GM19324 (cell line): ENCODE data around the gene TMEM255B.

Source experiments
- ATAC-seq: cut with Tn5 transposase; IDR thresholded peaks from one replicate; pipeline ENCODE4 v1.9.1; 2021; ENCODE audit warnings: mild to moderate bottlenecking, moderate library complexity; ENCODE audit not compliant: unreplicated experiment, low FRiP score

TMEM255B gene

GRCh38 chr13:113855012-113855921 lies 96.2 kb downstream of the TMEM255B start:
- ATAC-seq: no peak

DNA sequence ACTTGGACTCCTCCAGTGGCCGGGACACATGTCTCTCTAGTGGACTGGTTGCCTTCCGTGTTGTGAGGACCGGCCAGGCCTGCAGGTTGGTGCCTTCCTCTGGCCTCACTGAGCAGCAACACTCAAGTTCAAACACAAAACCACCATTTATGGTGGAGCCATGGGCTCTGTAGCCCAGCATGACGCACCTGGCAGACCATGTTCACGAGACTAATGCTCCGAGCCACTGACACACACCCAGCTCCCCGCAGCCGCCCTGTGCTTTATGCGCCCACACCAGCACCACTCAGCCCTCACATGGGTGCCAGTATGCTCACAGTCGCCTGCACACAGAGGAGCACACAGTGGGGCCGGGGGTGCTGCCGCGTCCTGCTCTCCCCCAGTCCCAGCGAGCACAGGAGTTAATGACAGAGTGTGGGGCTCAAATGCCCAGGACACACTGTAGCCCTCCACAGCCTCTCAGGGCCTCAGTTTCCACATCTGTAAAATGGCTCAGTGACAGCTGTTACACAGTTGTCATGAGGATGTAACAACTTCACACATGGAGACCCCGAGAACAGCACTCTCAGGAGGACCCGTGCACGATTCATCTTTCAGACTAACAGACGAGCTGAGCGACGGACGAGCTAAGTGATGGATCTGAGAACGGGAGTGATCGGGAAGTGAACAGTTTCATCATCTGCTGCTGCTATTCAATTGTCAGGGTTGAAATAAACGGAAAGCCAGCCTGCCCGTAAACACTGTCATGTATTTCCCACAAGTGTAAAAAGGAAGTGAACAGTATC lies 97.1 kb downstream of the TMEM255B start:
- ATAC-seq: no peak

GRCh38 chr13:113856716-113857065 lies 97.7 kb downstream of the TMEM255B start:
- no peak for ATAC-seq

DNA sequence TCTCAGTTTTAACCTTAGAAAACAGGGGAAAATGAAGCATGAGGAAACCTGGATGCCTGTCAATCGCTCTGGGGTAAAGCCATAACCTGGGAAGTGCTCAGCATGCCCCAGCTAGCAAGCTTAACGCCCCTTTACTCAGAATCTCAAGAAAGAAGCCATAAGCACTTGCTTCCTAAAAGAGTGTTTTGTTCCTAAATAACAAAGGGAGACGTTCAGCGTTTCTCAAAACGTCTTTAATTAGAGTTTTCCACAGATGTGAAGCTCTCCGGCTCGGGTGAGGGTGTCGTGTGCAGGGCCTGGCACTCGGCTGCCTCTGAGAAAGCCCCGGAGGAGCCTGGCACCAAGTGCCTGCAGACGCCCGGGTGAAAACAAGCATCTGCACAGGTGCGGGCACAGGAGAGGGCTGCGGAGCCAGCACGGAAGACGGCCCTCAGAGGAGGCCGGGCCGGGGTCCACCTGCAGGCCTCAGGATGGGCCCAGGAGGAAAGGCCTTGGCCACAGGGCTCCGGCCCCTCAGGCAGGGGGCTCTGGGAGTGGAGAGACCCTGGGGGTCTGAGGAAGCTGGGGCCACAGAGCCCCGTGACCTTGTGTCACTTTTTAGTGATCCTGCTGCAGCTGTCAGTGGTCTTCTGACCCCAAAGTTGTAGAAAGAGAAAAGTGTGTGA lies 98.6 kb downstream of the TMEM255B start:
- ATAC-seq: no peak

GRCh38 chr13:113859311-113860050 lies 100.5 kb downstream of the TMEM255B start:
- no peak for ATAC-seq

- no peak for ATAC-seq
These were observed 101.1 kb downstream of the TMEM255B start for GRCh38 chr13:113860051-113860664.

GRCh38 chr13:113860665-113861432 lies 101.8 kb downstream of the TMEM255B start:
- ATAC-seq: no peak

DNA sequence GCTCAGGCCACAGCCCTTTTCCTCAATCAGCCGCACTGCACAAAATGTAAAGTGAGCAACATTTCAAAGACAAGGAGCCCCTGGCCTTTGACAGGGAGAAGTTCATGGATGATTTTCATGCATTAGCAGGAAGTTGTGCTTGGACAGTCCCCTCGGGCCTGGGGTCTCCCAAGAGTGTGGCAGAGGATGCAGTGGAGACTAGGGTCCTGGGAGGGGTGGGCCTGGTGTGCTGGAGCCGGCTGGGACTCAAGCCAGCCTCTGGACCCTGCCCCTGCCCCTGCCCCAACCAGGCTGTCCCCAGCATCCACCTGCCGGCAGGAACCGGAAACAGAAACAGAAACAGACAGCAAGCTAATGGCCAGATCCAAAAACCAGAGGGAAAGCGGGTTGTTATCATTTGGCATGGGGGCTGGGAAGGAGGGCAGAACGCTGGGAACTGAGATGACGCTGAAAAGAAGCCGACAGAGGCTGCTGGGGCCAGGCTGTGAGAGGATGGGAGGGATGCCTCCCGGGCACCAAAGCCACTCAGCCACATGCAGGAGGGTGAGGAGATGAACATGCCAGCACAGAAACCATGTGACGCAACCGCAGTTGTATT lies 102.5 kb downstream of the TMEM255B start:
- no peak for ATAC-seq

DNA sequence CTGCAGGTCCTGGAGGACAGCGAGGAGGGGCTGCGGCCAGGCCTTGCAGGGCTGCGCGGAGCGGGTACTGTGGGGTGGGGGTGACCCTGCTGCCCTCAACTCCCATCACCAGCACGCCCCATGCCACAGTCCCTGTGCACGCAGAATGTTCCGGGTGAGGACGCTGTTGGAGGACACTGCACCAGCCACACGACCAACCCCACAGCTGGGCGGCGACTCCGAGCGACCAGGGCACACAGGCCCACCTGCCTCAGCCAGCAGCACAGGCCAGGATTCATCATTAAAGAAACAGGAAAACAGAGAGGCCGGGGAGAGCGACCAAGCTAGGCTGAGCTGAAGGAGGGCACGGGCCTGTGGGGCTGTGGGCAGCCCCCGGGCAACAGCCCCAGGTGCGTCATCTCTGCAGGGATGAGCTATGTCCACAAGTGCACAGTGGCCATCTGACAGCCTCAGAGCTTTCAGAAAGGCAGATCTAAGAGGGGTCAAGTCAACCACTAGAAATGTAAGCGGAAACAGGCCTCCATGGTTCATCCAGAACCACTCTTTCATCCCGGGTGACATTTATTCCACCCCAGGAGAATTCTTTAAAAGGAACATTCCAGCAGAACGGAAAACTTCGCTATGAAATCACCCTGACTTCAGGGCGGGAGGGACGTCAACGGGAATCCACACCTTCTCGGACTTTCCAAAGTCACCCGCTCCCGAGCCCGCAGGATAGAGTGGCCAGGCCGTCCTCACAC lies 103.3 kb downstream of the TMEM255B start:
- no peak for ATAC-seq

DNA sequence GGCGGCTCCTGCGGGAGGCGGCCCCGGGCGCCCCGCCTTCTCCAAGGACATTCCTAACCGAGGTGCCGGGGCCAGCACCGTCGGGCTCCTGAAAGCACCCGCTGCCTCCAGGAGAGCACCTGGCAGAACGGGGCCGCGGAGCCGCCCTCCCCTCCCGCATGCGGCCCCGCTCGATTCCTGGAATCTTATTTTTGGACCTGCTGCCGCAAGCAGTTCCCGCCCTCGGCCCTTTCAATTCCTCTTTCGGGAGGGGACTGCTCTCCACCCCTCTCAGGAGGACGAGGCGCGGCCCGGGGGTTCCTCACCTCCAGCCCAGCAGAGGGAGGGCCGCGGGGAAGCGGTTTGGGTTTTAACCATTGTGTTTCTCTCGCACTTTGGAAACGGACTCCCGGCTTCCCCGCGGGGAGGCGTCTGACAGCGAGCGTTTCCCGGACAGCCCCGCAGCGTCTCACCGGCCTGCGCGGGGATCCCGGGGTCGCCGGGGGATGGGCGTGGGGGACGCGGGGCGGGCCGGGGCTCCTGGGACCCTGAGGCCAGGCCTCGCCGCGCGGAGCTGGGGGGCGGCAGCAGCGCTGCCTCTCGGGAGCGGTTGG lies 104.0 kb downstream of the TMEM255B start:
- no peak for ATAC-seq

- ATAC-seq: no peak
These were observed 104.7 kb downstream of the TMEM255B start, which contains the start of gene GAS6 for GRCh38 chr13:113863524-113864272. TSS of gene GAS6 (minus strand) at chr13:113864076. CDS start at chr13:113863920, 156 bp downstream.

GRCh38 chr13:113864273-113864890 lies 105.4 kb downstream of the TMEM255B start:
- no peak for ATAC-seq

DNA sequence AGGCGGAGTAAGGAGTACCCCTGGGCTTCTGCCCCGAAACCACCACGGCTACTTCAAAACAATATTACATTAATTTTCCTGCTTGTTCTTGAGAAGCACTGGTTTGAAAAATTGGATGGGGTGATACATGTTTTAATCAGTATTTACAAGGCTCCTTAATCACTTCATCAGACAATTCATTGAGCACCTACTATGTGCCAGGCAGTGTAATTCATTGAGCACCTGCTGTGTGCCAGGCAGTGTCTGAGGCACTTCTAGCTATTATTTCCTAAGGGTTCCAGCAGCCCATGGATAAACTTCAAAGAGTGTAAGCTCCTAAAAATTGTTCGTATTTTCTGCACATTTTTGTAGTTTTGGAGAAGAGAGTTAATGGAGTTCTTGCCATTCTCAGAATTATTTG lies 106.4 kb downstream of the TMEM255B start:
- no peak for ATAC-seq
